Activated T-helper 17 cell treated with anti-CD3 and anti-CD28 coated beads, Interleukin-2, amount 50 U/mL, for 72 hours (primary cell): ENCODE measurements around the gene NCAPG2. TPM values are rescaled to one million over a fixed set of nuclear protein-coding genes. Genes with fewer than 3 reads are reported as not detected.

Experiments
- ATAC-seq: fragments of 150-1000 bp; cut with Tn5 transposase; replicated peaks from 2 replicates; pipeline ENCODE4 v1.10.0; 2021; ENCODE audit warnings: mild to moderate bottlenecking, moderate library complexity
- H3K27ac Mint-ChIP-seq: one replicate; pipeline ENCODE4 v1.8.0; 2022; ENCODE audit warnings: mixed read lengths
- H3K27me3 Mint-ChIP-seq: one replicate; pipeline ENCODE4 v1.8.0; 2022; ENCODE audit warnings: mixed read lengths
- H3K36me3 Mint-ChIP-seq: one replicate; pipeline ENCODE4 v1.8.0; 2022; ENCODE audit warnings: low read depth, mild to moderate bottlenecking, mixed read lengths
- H3K4me1 Mint-ChIP-seq: one replicate; pipeline ENCODE4 v1.8.0; 2022; ENCODE audit warnings: mixed read lengths
- H3K4me3 Mint-ChIP-seq: one replicate; pipeline ENCODE4 v1.8.0; 2022; ENCODE audit warnings: mild to moderate bottlenecking, mixed read lengths
- H3K9me3 Mint-ChIP-seq: one replicate; pipeline ENCODE4 v1.8.0; 2022; ENCODE audit warnings: mixed read lengths
- total RNA-seq, 2 donors: library from RNA; stranded (reverse); gene quantifications; one replicate each; pipeline ENCODE4 v1.2.3, GENCODE V29; 2022

NCAPG2 gene
- total RNA-seq, 2 donors from 2014 or later, result 129 to 141 TPM

DNA sequence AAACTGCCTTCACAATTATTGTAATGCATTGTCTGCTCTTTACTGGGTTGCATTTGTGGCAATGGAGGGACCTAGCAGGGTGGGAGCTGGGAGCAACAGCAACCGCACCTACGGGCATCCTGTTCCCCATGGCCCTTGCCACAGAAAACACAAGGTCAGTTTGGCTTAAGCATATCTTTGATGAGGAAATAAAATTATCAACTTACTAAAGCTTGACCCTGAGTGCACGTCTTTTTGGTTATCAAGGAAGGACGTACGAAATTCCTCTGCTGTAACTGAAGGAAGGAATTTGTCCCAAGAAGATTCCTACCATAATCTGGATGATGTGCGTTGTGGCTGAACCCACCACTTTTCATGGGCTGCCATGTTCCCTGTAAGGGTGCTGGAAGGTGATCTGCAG lies 97.0 kb downstream of the NCAPG2 start:
- H3K4me3 Mint-ChIP-seq, result no peak overlapping the region
- no peak overlapping the region for H3K27ac Mint-ChIP-seq
- peaks cover 12% of the 10 kb centered on the region for H3K36me3 Mint-ChIP-seq
- ATAC-seq, result no peak
- no peaks in the 10 kb centered on the region for H3K9me3 Mint-ChIP-seq
- H3K27me3 Mint-ChIP-seq, result no peaks in the 10 kb centered on the region
- H3K4me1 Mint-ChIP-seq, result peaks cover 5% of the 10 kb centered on the region

DNA sequence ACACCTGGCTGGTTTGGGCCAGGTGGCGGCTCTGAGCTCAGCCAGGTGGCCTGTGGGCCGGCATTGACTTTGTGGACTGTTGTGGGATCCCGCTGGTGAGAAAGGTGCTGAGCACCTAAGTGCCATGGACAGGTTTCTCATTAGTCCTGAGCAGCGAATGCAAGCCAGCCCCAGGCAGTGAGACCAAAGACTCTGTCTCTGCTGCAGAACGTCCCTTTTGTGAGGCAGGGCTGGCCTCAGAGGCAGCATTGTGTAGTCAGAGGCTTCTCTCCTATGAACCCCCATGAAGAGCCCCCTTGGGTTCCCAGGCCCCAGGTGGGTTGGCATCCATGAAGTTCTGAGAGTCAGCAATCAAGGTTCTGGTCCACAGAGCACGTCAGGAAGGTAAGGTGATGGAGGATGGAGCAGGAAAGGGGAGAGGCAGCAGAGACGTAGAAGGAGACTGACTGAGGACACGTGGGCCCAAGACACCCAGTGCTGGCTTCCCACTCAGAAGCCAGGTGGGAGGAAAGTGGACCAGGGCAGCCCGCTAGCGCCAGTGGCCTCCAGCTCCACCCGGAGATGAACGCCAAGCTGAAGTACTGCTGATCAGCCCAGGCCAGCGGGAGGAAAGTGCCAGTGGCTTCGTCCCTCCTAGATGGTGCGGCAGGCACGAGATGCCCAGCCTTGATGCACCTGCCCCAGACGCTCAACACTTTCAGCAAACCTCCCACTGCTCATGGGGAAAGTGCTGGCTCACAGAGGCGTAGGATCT lies 97.8 kb downstream of the NCAPG2 start:
- no peak for ATAC-seq
- H3K36me3 Mint-ChIP-seq, result peaks cover 7% of the 10 kb centered on the region
- H3K9me3 Mint-ChIP-seq, result no peaks in the 10 kb centered on the region
- no peak overlapping the region for H3K27ac Mint-ChIP-seq
- H3K27me3 Mint-ChIP-seq, result no peaks in the 10 kb centered on the region
- no peak overlapping the region for H3K4me3 Mint-ChIP-seq
- H3K4me1 Mint-ChIP-seq, result peaks cover 5% of the 10 kb centered on the region

DNA sequence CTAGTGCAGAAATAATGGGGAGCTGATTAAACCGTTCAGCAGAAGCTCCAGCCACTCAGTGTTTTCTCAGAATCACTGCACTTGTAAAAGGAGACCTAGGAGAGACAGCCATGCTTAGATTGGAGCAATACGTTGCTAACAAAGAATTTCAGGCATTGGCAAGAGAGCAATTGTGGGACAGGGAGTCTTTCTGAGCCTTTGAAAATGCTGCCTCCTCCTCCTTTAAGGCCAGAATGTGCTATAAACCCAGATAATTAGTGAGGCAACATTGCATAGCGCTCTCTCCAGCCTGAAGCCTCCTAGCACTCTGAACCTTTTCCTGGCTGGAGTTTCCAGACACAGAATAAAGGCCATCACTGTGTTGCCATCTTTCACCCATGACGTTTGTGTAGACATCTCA lies 98.5 kb downstream of the NCAPG2 start:
- Mint-ChIP-seq H3K9me3 (no peaks in the 10 kb centered on the region), H3K4me1 (peaks cover 5% of the 10 kb centered on the region), H3K27me3 (no peaks in the 10 kb centered on the region), H3K4me3 (no peak overlapping the region), H3K36me3 (peaks cover 4% of the 10 kb centered on the region), H3K27ac (no peak overlapping the region)
- no peak for ATAC-seq

DNA sequence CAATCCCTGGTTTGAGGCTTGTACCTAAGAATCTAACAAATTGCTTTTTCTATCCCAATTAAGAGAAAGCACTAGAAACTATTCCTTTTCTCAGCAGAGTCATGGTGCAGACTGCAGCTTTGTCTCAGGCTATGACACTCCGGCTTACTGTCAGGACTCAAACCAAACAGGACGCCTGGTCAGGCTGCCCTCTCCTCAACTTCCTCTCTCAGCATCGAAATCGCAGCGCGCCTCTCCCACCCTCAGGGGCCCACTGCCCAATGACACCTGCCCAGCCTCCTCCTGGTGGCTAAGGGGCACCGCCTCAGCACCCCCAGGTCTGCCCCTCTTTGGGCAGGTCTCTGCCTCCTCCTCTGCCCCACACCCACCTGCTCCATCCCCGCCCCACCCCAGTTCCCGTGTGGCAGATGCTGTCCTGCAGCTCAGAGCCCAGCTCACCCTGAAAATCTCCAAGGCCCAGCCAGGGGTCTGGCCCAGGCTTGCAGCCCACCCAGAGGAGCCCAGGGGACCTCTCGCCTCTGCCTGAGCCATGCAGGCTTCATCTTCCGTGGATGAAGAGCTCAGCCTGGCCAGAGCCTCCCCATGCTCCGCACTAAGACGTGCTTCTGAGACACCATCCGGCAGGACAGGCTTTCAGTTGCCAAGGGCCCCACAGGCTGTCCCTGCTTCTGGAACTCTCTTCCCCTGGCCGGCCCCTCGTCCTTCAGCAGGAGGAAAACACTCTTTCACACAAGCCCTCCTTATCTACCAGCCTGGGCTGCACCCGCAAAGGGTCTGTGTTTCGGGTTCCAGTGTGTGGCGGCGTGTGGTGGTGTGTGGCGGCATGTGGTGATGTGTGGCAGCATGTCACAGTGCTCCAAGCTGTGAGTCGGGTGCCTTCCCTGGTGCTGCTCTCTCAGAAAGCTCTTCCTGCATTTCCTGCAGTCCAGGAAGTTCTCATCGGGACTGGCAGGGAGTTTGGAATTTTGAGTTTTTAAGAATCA lies 100.5 kb downstream of the NCAPG2 start:
- H3K27ac Mint-ChIP-seq, result peak overlapping the region; percentile 28
- peak; percentile 38 for ATAC-seq

DNA sequence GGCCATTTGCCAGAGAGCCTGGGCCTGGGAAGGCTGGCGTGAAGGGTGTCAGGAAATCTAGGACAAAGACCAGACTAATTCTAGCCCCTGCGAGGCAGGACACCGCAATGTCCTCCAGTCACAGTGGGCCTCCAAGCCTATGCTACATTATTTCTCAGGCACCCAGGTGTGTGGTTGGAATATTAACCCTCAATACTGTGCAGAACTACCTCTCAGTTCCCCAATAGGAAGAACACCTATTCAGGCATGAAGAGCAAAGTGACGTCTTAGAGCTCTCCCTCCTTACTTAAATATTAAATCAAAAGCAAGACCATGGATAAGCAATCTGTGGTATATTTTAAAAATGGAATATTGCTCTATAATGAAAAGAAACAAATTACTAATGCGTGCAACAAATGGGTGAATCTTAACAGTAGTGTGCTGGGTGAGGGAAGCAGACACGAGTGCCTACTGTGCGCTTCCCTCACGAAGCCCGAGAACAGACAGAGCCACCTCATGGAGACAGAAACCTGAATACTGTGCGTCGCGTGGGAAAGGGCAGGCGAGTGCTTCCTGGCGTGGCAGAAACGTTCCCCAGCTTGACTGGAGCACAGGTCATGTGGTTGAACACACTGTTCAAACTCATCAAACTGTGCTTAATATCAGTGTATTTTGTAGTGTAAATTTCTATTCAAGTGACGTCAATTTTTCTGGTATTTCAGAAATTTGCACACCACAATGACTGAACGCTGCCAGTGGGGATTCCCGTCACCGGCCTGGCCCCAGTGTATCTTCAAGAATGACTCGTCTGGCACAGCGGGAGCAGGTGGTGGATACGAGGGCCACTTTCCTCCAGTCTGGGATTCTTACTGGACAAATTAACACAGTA lies 101.5 kb downstream of the NCAPG2 start:
- no peaks in the 10 kb centered on the region for H3K36me3 Mint-ChIP-seq
- ATAC-seq, result peak; percentile 92
- peak overlapping the region; percentile 41 for H3K4me3 Mint-ChIP-seq
- no peaks in the 10 kb centered on the region for H3K27me3 Mint-ChIP-seq
- H3K27ac Mint-ChIP-seq, result peak overlapping the region; percentile 28
- H3K9me3 Mint-ChIP-seq, result no peaks in the 10 kb centered on the region
- peaks cover 5% of the 10 kb centered on the region for H3K4me1 Mint-ChIP-seq

More for the DNA sequence above, 100.5 kb downstream of the NCAPG2 start:
- Mint-ChIP-seq H3K4me3 (peak overlapping the region; percentile 41), H3K36me3 (no peaks in the 10 kb centered on the region), H3K9me3 (no peaks in the 10 kb centered on the region), H3K27me3 (no peaks in the 10 kb centered on the region), H3K4me1 (peaks cover 5% of the 10 kb centered on the region)

DNA sequence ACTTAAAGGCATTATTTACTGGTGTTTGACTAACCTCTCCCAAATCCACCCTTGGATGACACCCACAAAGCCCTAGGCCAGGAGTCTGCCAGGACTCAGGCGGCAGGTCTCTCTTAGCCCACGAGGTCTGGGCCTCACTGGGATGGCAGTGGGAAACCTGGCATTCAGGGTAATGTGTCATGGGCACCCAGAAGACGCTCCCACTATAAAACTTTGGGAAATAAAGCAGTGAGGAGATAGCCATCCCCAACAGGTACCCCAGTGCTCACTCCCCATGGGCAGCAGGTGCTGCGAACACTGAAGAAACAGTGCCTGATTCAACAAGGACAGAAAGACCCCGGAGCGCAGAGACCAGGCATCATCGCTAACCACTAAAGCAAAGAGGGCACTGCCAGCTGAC lies 102.6 kb downstream of the NCAPG2 start:
- Mint-ChIP-seq H3K4me3 (no peak overlapping the region), H3K9me3 (no peaks in the 10 kb centered on the region), H3K27me3 (no peaks in the 10 kb centered on the region), H3K36me3 (no peaks in the 10 kb centered on the region), H3K4me1 (peaks cover 5% of the 10 kb centered on the region), H3K27ac (peak overlapping the region; percentile 23)
- ATAC-seq, result no peak

DNA sequence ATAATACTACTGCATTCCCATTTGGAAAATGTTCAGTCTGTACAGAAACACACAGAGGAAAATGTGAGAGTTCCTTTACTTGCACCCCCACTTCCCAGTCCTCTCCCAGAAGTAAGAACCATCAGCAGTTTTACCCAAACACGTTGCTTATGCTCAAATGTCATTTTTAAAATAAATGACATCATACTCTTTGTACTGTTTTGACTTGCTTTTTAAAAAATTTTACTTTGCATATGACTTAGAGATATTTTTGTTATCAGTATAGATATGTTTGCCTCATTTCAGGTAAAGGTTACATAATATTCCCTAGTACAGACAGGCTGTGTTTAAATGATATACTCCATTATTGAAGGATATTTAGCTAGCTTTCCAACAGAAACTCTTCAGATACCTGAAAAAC lies 103.5 kb downstream of the NCAPG2 start:
- H3K27me3 Mint-ChIP-seq, result no peaks in the 10 kb centered on the region
- no peak overlapping the region for H3K4me3 Mint-ChIP-seq
- ATAC-seq, result peak; percentile 31
- H3K9me3 Mint-ChIP-seq, result no peaks in the 10 kb centered on the region
- peak overlapping the region; percentile 23 for H3K27ac Mint-ChIP-seq
- peaks cover 5% of the 10 kb centered on the region for H3K4me1 Mint-ChIP-seq
- H3K36me3 Mint-ChIP-seq, result no peaks in the 10 kb centered on the region

DNA sequence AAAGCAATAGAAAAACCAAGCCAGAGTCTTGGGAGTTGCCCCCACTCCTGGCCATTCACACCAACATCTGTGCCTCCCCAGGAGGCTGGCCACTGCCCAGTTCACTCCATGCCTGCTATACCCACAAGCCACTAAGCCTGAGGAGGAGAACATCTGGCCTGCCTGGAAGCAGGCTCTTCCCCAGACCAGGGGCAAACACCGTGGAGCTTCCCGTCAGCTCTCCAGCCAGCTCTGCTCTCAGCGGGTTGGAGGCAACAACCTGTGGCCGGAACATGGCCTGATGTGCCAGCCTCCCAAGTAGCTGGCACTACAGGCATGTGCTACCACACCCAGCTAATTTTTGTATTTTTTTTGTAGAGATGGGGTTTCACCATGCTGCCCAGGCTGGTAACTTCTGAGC lies 107.9 kb downstream of the NCAPG2 start:
- H3K27ac Mint-ChIP-seq, result no peak overlapping the region
- no peaks in the 10 kb centered on the region for H3K4me1 Mint-ChIP-seq
- no peak for ATAC-seq
- H3K4me3 Mint-ChIP-seq, result no peak overlapping the region
- no peaks in the 10 kb centered on the region for H3K27me3 Mint-ChIP-seq
- no peaks in the 10 kb centered on the region for H3K9me3 Mint-ChIP-seq
- H3K36me3 Mint-ChIP-seq, result no peaks in the 10 kb centered on the region

DNA sequence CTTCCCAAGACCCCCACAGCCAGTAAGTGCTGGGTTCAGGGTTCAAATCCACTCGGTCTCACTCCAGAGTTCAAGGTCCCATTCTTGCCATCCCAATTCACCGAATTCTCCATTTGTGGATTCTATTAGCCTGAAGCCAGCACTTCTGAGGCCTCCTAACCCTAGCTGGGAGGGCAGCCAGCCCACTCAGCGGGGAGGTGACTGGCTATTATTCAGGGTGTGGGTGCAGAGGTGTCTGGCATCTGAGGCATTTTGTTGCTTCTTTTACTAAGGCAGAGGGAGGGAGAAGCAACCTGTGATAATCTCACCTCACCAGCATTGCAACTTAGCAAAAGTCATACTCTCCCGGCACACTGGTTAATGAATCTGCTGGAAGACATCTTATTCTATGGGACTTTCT lies 108.3 kb downstream of the NCAPG2 start:
- H3K4me3 Mint-ChIP-seq, result no peak overlapping the region
- H3K4me1 Mint-ChIP-seq, result no peaks in the 10 kb centered on the region
- no peak for ATAC-seq
- H3K36me3 Mint-ChIP-seq, result no peaks in the 10 kb centered on the region
- no peaks in the 10 kb centered on the region for H3K9me3 Mint-ChIP-seq
- no peak overlapping the region for H3K27ac Mint-ChIP-seq
- no peaks in the 10 kb centered on the region for H3K27me3 Mint-ChIP-seq

DNA sequence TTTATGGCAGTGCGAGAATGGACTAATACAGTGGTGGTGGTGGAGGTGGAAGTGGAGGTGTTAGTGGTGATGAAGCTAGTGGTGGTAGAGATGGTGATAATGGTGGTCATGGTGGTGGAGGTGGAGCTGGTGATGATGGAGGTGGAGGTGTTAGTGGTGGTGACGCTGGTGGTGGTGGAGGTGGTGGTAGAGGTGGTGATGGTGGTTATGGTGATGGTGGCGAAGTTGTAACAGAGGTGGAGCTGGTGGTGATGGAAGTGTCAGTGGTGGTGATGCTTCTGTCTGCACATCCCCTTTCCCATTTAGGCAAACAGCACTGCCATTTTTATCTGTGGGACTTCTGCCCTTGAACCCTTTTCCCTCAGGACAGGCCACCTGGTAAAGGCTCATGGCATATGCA lies 109.5 kb downstream of the NCAPG2 start:
- Mint-ChIP-seq H3K36me3 (no peaks in the 10 kb centered on the region), H3K9me3 (no peaks in the 10 kb centered on the region), H3K27me3 (no peaks in the 10 kb centered on the region), H3K4me1 (no peaks in the 10 kb centered on the region), H3K4me3 (no peak overlapping the region), H3K27ac (no peak overlapping the region)
- ATAC-seq, result no peak

DNA sequence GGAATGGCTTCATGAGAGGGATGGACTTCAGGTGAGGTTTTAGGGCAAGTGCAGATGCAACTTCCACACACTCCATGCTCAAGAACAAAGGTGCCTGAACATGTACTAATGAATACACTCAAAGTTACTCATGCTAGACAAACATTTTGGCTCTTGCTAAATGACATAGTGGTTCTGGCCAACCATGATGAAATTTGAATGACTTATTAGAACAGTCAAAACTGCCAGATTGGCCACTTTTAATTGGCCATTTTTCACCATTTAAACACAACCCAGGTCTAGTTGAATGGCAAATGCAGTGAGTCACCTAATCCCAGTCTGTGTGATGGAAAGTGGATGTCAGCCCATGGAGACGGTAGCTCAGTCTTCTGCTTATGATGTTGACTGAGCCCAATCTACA lies 112.1 kb downstream of the NCAPG2 start:
- no peak for ATAC-seq
- no peak overlapping the region for H3K27ac Mint-ChIP-seq
- no peak overlapping the region for H3K4me3 Mint-ChIP-seq
- no peaks in the 10 kb centered on the region for H3K36me3 Mint-ChIP-seq
- no peaks in the 10 kb centered on the region for H3K4me1 Mint-ChIP-seq
- peaks cover 6% of the 10 kb centered on the region for H3K27me3 Mint-ChIP-seq
- H3K9me3 Mint-ChIP-seq, result no peaks in the 10 kb centered on the region

DNA sequence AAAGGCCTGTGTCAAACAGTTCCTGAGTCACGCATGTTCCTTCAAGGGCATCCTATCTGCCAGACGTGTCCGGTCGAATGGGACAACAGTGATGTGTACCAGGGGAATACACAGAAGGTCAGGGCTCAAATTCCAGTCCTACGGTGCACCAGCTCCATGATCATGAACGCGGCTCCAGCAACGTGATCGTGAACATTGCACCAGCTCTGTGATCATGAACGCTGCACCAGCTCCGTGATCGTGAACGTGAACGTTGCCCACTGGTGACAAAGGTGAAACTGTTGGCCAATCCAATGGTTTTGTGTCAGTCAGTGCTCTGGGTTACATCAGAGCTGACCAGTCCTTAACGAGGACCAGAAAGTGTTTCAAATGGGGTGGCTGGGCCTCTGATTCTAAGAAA lies 112.7 kb downstream of the NCAPG2 start:
- Mint-ChIP-seq H3K36me3 (no peaks in the 10 kb centered on the region), H3K4me3 (no peak overlapping the region), H3K27ac (no peak overlapping the region), H3K4me1 (no peaks in the 10 kb centered on the region), H3K27me3 (peaks cover 6% of the 10 kb centered on the region), H3K9me3 (no peaks in the 10 kb centered on the region)
- no peak for ATAC-seq

DNA sequence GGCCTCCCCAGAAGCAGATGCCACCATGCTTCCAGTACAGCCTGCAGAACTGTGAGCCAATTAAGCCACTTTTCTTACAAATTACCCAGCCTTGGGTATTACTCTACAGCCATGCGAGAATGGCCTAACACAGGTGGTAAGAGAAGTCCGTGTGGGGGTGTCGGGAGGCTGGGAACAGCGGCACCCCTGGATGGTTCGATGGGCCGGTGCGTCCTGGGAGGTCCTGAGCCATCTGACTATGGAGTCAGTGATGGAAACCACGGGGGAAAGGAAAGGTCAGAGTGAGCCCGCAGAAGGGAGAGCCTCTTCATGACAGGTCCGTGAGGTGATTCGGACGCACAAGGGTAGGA lies 114.4 kb downstream of the NCAPG2 start:
- ATAC-seq, result no peak
- Mint-ChIP-seq H3K27me3 (peaks cover 16% of the 10 kb centered on the region), H3K9me3 (no peaks in the 10 kb centered on the region), H3K27ac (no peak overlapping the region), H3K4me3 (no peak overlapping the region), H3K36me3 (no peaks in the 10 kb centered on the region), H3K4me1 (no peaks in the 10 kb centered on the region)

DNA sequence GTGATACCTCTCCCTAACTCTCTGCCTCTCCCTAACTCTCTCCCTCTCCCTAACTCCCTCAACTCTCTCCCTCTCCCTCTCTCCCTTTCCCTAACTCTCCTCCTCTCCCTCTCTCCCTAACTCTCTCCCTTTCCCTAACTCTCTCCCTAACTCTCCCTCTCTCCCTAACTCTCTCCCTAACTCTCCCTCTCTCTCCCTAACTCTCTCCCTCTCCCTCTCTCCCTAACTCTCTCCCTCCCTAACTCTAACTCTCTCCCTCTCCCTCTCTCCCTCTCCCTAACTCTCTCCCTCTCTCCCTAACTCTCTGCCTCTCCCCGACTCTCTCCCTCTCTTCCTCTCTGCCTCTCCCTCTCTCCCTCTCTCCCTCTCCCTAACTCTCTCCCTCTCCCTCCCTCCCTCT lies 115.0 kb downstream of the NCAPG2 start:
- H3K9me3 Mint-ChIP-seq, result no peaks in the 10 kb centered on the region
- H3K4me3 Mint-ChIP-seq, result no peak overlapping the region
- peaks cover 16% of the 10 kb centered on the region for H3K27me3 Mint-ChIP-seq
- no peak for ATAC-seq
- H3K27ac Mint-ChIP-seq, result no peak overlapping the region
- no peaks in the 10 kb centered on the region for H3K4me1 Mint-ChIP-seq
- H3K36me3 Mint-ChIP-seq, result no peaks in the 10 kb centered on the region
